HepG2 (cell line): Measurements from ENCODE around the gene PRDX2. TPM values are rescaled to one million over a fixed set of nuclear protein-coding genes. Genes with fewer than 3 reads are reported as not detected.

Source experiments
- BHLHE40 ChIP-seq: IDR thresholded peaks from 2 replicates; pipeline ENCODE4 v1.6.1; 2011; ENCODE audit warnings: low read length, improper control_type of control experiment
- CBX1 ChIP-seq: IDR thresholded peaks from one replicate; pipeline ENCODE4 v1.6.1; 2016; ENCODE audit warnings: antibody characterized with exemption, low read depth
- HNF4A ChIP-seq: sonication (generic); formaldehyde crosslinking; IDR thresholded peaks from 2 replicates; pipeline ENCODE4 v1.4.0; 2020; ENCODE audit warnings: missing genetic modification reagents
- HNRNPK ChIP-seq: fragments of 200-400 bp; formaldehyde crosslinking; IDR thresholded peaks from 2 replicates; pipeline ENCODE4 v1.6.1; 2018; ENCODE audit warnings: low read length, low read depth, moderate library complexity, mild to moderate bottlenecking; ENCODE audit not compliant: poor library complexity, severe bottlenecking
- MBD4 ChIP-seq: IDR thresholded peaks from 2 replicates; pipeline ENCODE4 v1.6.1; 2012; ENCODE audit warnings: low read length, inconsistent platforms, borderline replicate concordance
- MTERF4 ChIP-seq: sonication (generic); formaldehyde crosslinking; IDR thresholded peaks from 2 replicates; pipeline ENCODE4 v1.8.0; 2023; ENCODE audit warnings: mild to moderate bottlenecking, missing genetic modification reagents
- NFATC3 ChIP-seq: sonication (generic); formaldehyde crosslinking; IDR thresholded peaks from 2 replicates; pipeline ENCODE4 v1.5.1; 2020; ENCODE audit warnings: mild to moderate bottlenecking, missing genetic modification reagents
- RAD21 ChIP-seq: fragments of 450-650 bp; formaldehyde crosslinking; IDR thresholded peaks from 2 replicates; pipeline ENCODE4 v1.5.0; 2020; ENCODE audit warnings: mild to moderate bottlenecking
- RARG ChIP-seq: sonication (generic); formaldehyde crosslinking; IDR thresholded peaks from 2 replicates; pipeline ENCODE4 v1.4.0; 2020; ENCODE audit warnings: low read depth, mild to moderate bottlenecking, missing genetic modification reagents
- ZBTB14 ChIP-seq: sonication (generic); formaldehyde crosslinking; IDR thresholded peaks from 2 replicates; pipeline ENCODE4 v1.4.0; 2020; ENCODE audit warnings: missing genetic modification reagents
- ZBTB42 ChIP-seq: sonication (generic); formaldehyde crosslinking; IDR thresholded peaks from 2 replicates; pipeline ENCODE4 v1.5.0; 2020; ENCODE audit warnings: mild to moderate bottlenecking, missing genetic modification reagents
- ZKSCAN8 ChIP-seq: IDR thresholded peaks from 2 replicates; pipeline ENCODE4 v1.6.1; 2016; ENCODE audit warnings: borderline replicate concordance, missing genetic modification reagents, missing compliant biosample characterization
- ZMAT3 ChIP-seq: sonication (generic); formaldehyde crosslinking; conservative IDR thresholded peaks from 2 replicates; pipeline ENCODE4 v1.7.0; 2021; ENCODE audit warnings: missing genetic modification reagents
- ZNF296 ChIP-seq: sonication (generic); formaldehyde crosslinking; conservative IDR thresholded peaks from 2 replicates; pipeline ENCODE4 v1.5.0; 2020; ENCODE audit warnings: mild to moderate bottlenecking, missing genetic modification reagents
- ZNF407 ChIP-seq: sonication (generic); formaldehyde crosslinking; IDR thresholded peaks from one replicate; pipeline ENCODE4 v1.5.1; 2020; ENCODE audit warnings: mild to moderate bottlenecking, missing genetic modification reagents; ENCODE audit errors: not compliant biosample characterization
- ZNF749 ChIP-seq: sonication (generic); formaldehyde crosslinking; IDR thresholded peaks from 2 replicates; pipeline ENCODE4 v1.8.0; 2022; ENCODE audit warnings: mild to moderate bottlenecking, missing genetic modification reagents, moderate library complexity, borderline replicate concordance
- ZNF792 ChIP-seq: IDR thresholded peaks from 2 replicates; pipeline ENCODE4 v1.6.1; 2016
- ZSCAN5A ChIP-seq: sonication (generic); formaldehyde crosslinking; IDR thresholded peaks from 2 replicates; pipeline ENCODE4 v1.8.0; 2022; ENCODE audit warnings: mild to moderate bottlenecking, missing genetic modification reagents, borderline replicate concordance
- polyA plus RNA-seq, 8 experiments: library from polyadenylated mRNA; depleted of rRNA in 3 of 8; stranded (reverse) in 7 of 8; unstranded in 1 of 8; fragments of >200 nt; fragmentation: Illumina TruSeq in 4 of 8; extraction: Trizol in 4 of 8; gene quantifications; 2 replicates each; pipeline versions ENCODE4 v1.2.1 to v1.2.3, GENCODE V29; 2011 to 2016; ENCODE audit warnings: low read depth in 4 of 8, missing spikeins in 1 of 8, mixed read lengths in 1 of 8; ENCODE audit not compliant: insufficient read depth in 1 of 8
- total RNA-seq, 5 experiments: library from RNA; depleted of rRNA; stranded (reverse); fragments of >200 nt; fragmentation: Illumina TruSeq; extraction: Trizol; gene quantifications; 2 replicates each; pipeline ENCODE4 v1.2.3, GENCODE V29; 2016; ENCODE audit warnings: low read depth in 1 of 5

The PRDX2 gene
- total and polyA plus RNA-seq, 2 of the 13 experiments (the other 11 are each of a cell fraction or from before 2014, with no cell fraction given): 218 to 381 TPM

- TF ChIP-seq ZNF407 (CRISPR knock-in tag) (peak; percentile 40), ZKSCAN8 (CRISPR knock-in tag) (no peak; the same call in 1 of the 2 replicates), BHLHE40 (0 out of 2 replicates have a peak, but pooled peaks have one; percentile 35), HNF4A (no peak), ZNF749 (no peak), MTERF4 (CRISPR knock-in tag) (peak; percentile 61; the same call in 1 of the 2 replicates), ZBTB14 (CRISPR knock-in tag) (peak; percentile 71; the same call in 1 of the 2 replicates), ZMAT3 (CRISPR knock-in tag) (0 out of 2 replicates have a peak, but pooled peaks have one; percentile 35), RARG (CRISPR knock-in tag) (no peak), ZBTB42 (CRISPR knock-in tag) (no peak), MBD4 (no peak), NFATC3 (no peak), RAD21 (CRISPR knock-in tag) (peak; percentile 83), ZNF296 (CRISPR knock-in tag) (no peak), CBX1 (no peak), ZNF792 (CRISPR knock-in tag) (0 out of 2 replicates have a peak, but pooled peaks have one; percentile 37), HNRNPK (peak; percentile 56), ZSCAN5A (CRISPR knock-in tag) (no peak)
These were observed 43.9 kb downstream of the PRDX2 start (continued) for GRCh38 chr19:12757544-12758274.
